Endodermal cell (in vitro differentiated cells): ENCODE measurements around the gene KLHL25. TPM values are rescaled to one million over a fixed set of nuclear protein-coding genes. Genes with fewer than 3 reads are reported as not detected.

Source experiments
- DNase-seq: peaks from one replicate; pipeline ENCODE4 v3.0.0-alpha.2; 2017
- H3K27ac ChIP-seq: 2 replicates; pipeline ENCODE4 v1.5.1; 2013; ENCODE audit warnings: mild to moderate bottlenecking, low read depth, low read length, moderate library complexity
- H3K27me3 ChIP-seq: 2 replicates; pipeline ENCODE4 v1.6.1; 2013; ENCODE audit warnings: mild to moderate bottlenecking, low read length, moderate library complexity; ENCODE audit not compliant: insufficient read depth, control insufficient read depth, poor library complexity, severe bottlenecking
- H3K36me3 ChIP-seq: 2 replicates; pipeline ENCODE4 v1.7.0; 2013; ENCODE audit warnings: mild to moderate bottlenecking, low read length, moderate library complexity; ENCODE audit not compliant: control insufficient read depth, insufficient read depth
- H3K4me1 ChIP-seq: one replicate; pipeline ENCODE4 v1.7.0; 2013; ENCODE audit warnings: low read length; ENCODE audit not compliant: control insufficient read depth, insufficient read depth
- H3K4me3 ChIP-seq: 2 replicates; pipeline ENCODE4 v1.5.1; 2013; ENCODE audit warnings: mild to moderate bottlenecking, low read length, moderate library complexity
- H3K9ac ChIP-seq: 2 replicates; pipeline ENCODE4 v1.6.1; 2013; ENCODE audit warnings: mild to moderate bottlenecking, low read length, moderate library complexity; ENCODE audit not compliant: poor library complexity, severe bottlenecking; ENCODE audit errors: extremely low read depth
- H3K9me3 ChIP-seq: 2 replicates; pipeline ENCODE4 v1.6.1; 2013; ENCODE audit warnings: mild to moderate bottlenecking, low read length, moderate library complexity; ENCODE audit not compliant: control insufficient read depth
- H3K27ac Mint-ChIP-seq: 2 replicates; pipeline ENCODE4 v1.8.0; 2020; ENCODE audit warnings: mixed read lengths
- H3K27me3 Mint-ChIP-seq: 2 replicates; pipeline ENCODE4 v1.8.0; 2021; ENCODE audit warnings: mild to moderate bottlenecking, mixed read lengths; ENCODE audit not compliant: insufficient read depth
- H3K36me3 Mint-ChIP-seq: 2 replicates; pipeline ENCODE4 v1.8.0; 2020; ENCODE audit warnings: low read depth, mixed read lengths
- H3K4me1 Mint-ChIP-seq: 2 replicates; pipeline ENCODE4 v1.8.0; 2020; ENCODE audit warnings: mixed read lengths
- H3K4me3 Mint-ChIP-seq: 2 replicates; pipeline ENCODE4 v1.8.0; 2020; ENCODE audit warnings: mild to moderate bottlenecking, moderate library complexity, mixed read lengths
- H3K9me3 Mint-ChIP-seq: 2 replicates; pipeline ENCODE4 v1.8.0; 2020; ENCODE audit warnings: mild to moderate bottlenecking, mixed read lengths
- CTCF ChIP-seq: fragments of 200-600 bp; sonication (generic); conservative IDR thresholded peaks from 2 replicates; pipeline ENCODE4 v1.5.0; 2021; ENCODE audit warnings: antibody characterized with exemption, mild to moderate bottlenecking
- WGBS, 2 experiments: methylation state at CpG; one replicate each; pipeline versions ENCODE4 v1.1.5 to v1.1.7; 2013; ENCODE audit warnings: missing lambda C conversion rate in 2 of 2, mixed read lengths in 1 of 2; ENCODE audit not compliant: insufficient coverage in 1 of 2, insufficient read length in 1 of 2; 5-methylcytosine and 5-hydroxymethylcytosine counted together
- total RNA-seq, 2 donors: library from RNA; stranded (reverse); fragmentation: NEBNext Ultra II Directional in 1 of 2; extraction: Animal tissue kit (Norgen Biotek cat#: 25700) in 1 of 2; gene quantifications; 2 replicates in 1 of 2; 3 replicates in 1 of 2; pipeline ENCODE4 v1.2.1, GENCODE V29; 2021

The KLHL25 gene
- total RNA-seq, 2 donors from 2014 or later = 13.3 TPM

- Histone ChIP-seq H3K27me3 (no peaks in the 10 kb centered on the region), H3K4me3 (no peak overlapping the region), H3K27ac (no peak overlapping the region), H3K4me1 (peaks cover 4% of the 10 kb centered on the region), H3K9me3 (no peaks in the 10 kb centered on the region), H3K36me3 (peaks cover 5% of the 10 kb centered on the region), H3K9ac (no peak overlapping the region)
- no peak overlapping the region for H3K27ac Mint-ChIP-seq
- H3K4me1 Mint-ChIP-seq = peaks cover 10% of the 10 kb centered on the region
- DNase-seq = no peak
- H3K9me3 Mint-ChIP-seq = no peaks in the 10 kb centered on the region
- TF ChIP-seq CTCF = no peak
- WGBS, 2 experiments = 96 to 98% methylated on average over 22 to 32 of the region's 32 CpGs
- H3K4me3 Mint-ChIP-seq = no peak overlapping the region
- peaks cover 16% of the 10 kb centered on the region for H3K36me3 Mint-ChIP-seq
- no peaks in the 10 kb centered on the region for H3K27me3 Mint-ChIP-seq
Measured at GRCh38 chr15:85768595-85769168, 26.0 kb downstream of the KLHL25 start.

- WGBS, 2 experiments = 95 to 96% methylated on average over 23 to 26 of the region's 26 CpGs
- Mint-ChIP-seq H3K4me1 (peaks cover 10% of the 10 kb centered on the region), H3K36me3 (peaks cover 16% of the 10 kb centered on the region), H3K27ac (no peak overlapping the region), H3K9me3 (no peaks in the 10 kb centered on the region), H3K4me3 (no peak overlapping the region), H3K27me3 (no peaks in the 10 kb centered on the region)
- TF ChIP-seq CTCF = peak; percentile 37
- H3K27me3 ChIP-seq = no peaks in the 10 kb centered on the region
- H3K4me3 ChIP-seq = no peak overlapping the region
- peaks cover 4% of the 10 kb centered on the region for H3K4me1 ChIP-seq
- no peak for DNase-seq
- H3K36me3 ChIP-seq = peaks cover 5% of the 10 kb centered on the region
- H3K9me3 ChIP-seq = no peaks in the 10 kb centered on the region
- no peak overlapping the region for H3K9ac ChIP-seq
- H3K27ac ChIP-seq = no peak overlapping the region
Measured at GRCh38 chr15:85767785-85768529, 26.8 kb downstream of the KLHL25 start.

GRCh38 chr15:85766001-85766831 lies 28.5 kb downstream of the KLHL25 start:
- H3K27ac Mint-ChIP-seq = no peak overlapping the region
- Histone ChIP-seq H3K9ac (no peak overlapping the region), H3K4me3 (no peak overlapping the region), H3K27me3 (no peaks in the 10 kb centered on the region), H3K36me3 (peaks cover 5% of the 10 kb centered on the region), H3K9me3 (no peaks in the 10 kb centered on the region), H3K27ac (peak overlapping the region; percentile 56), H3K4me1 (peaks cover 4% of the 10 kb centered on the region)
- no peak for TF ChIP-seq CTCF
- 82 to 86% methylated on average over 17 to 24 of the region's 24 CpGs for WGBS, 2 experiments
- no peak overlapping the region for H3K4me3 Mint-ChIP-seq
- H3K9me3 Mint-ChIP-seq = no peaks in the 10 kb centered on the region
- peak; percentile 72 for DNase-seq
- no peaks in the 10 kb centered on the region for H3K27me3 Mint-ChIP-seq
- peaks cover 21% of the 10 kb centered on the region for H3K36me3 Mint-ChIP-seq
- H3K4me1 Mint-ChIP-seq = peaks cover 10% of the 10 kb centered on the region
